ENCODE data around the gene FOSL2. TPM values are rescaled to one million over a fixed set of nuclear protein-coding genes. Genes with fewer than 3 reads are reported as not detected.
A peak's percentile ranks its signal among the peaks of the same experiment; 100 is the strongest.

Gene FOSL2
- total RNA-seq, 1 experiment from 2014 or later, result 34.2 TPM

- H4K20me1 ChIP-seq (ENCODE audit: low read length), result no peaks in the 10 kb centered on the region
- no TSS peak for BruUV-seq (replicated peaks)
- H3K9me3 ChIP-seq (ENCODE audit: low read length), result no peaks in the 10 kb centered on the region
- ChIA-PET CTCF (no interaction called here), POLR2A (ENCODE audit: unreplicated experiment) (no interaction called here)
- no peak overlapping the region for H3K4me2 ChIP-seq (ENCODE audit: low read length)
- TF ChIP-seq EZH2phosphoT487 (IDR thresholded peaks at IDR 0.05; ENCODE audit: borderline replicate concordance, low read length) (no peak), CTCF (conservative IDR thresholded peaks at IDR 0.05; ENCODE audit: low read depth, low read length) (no peak), EZH2 (IDR thresholded peaks at IDR 0.05; ENCODE audit: low read length, unreplicated experiment) (no peak)
- H2AFZ ChIP-seq (ENCODE audit: low read length), result no peak overlapping the region
- ATAC-seq, result no peak
- H3F3A ChIP-seq (ENCODE audit: low read length, unreplicated experiment), result no peaks in the 10 kb centered on the region
- intact Hi-C loops (cut with micrococcal nuclease), result no loop called here
- H3K4me1 ChIP-seq (ENCODE audit: insufficient read depth, low read length), result peaks cover 27% of the 10 kb centered on the region
- no peaks in the 10 kb centered on the region for H3K79me2 ChIP-seq (ENCODE audit: low read length)
- no peaks in the 10 kb centered on the region for H3K27me3 ChIP-seq (ENCODE audit: low read length)
- no peak overlapping the region for H3K9ac ChIP-seq (ENCODE audit: low read length)
- H3K4me3 ChIP-seq (ENCODE audit: low read length), result no peak overlapping the region
- peak overlapping the region; percentile 25; the same call in 1 of the 2 replicates for H3K27ac ChIP-seq (ENCODE audit: low read length)
- no peaks in the 10 kb centered on the region for H3K36me3 ChIP-seq (ENCODE audit: low read depth, low read length)
- H3K9me2 ChIP-seq (replicated peaks; ENCODE audit: low read length), result no peaks in the 10 kb centered on the region
- DNase-seq, result no peak
Measured at GRCh38 chr2:28355521-28356094, 37.0 kb upstream of the FOSL2 start.

- ChIA-PET POLR2A (ENCODE audit: unreplicated experiment) (no interaction called here), CTCF (no interaction called here)
Measured at GRCh38 chr2:28356095-28356911, 36.4 kb upstream of the FOSL2 start.

More at GRCh38 chr2:28356095-28356911, 36.4 kb upstream of the FOSL2 start:
- no peaks in the 10 kb centered on the region for H3K36me3 ChIP-seq (ENCODE audit: low read depth, low read length)
- H2AFZ ChIP-seq (ENCODE audit: low read length), result no peak overlapping the region
- no peak overlapping the region for H3K4me3 ChIP-seq (ENCODE audit: low read length)
- ATAC-seq, result peak; percentile 48
- TF ChIP-seq EZH2phosphoT487 (IDR thresholded peaks at IDR 0.05; ENCODE audit: borderline replicate concordance, low read length) (no peak), CTCF (conservative IDR thresholded peaks at IDR 0.05; ENCODE audit: low read depth, low read length) (no peak), EZH2 (IDR thresholded peaks at IDR 0.05; ENCODE audit: low read length, unreplicated experiment) (no peak)
- no peaks in the 10 kb centered on the region for H3K79me2 ChIP-seq (ENCODE audit: low read length)
- H3K9me2 ChIP-seq (replicated peaks; ENCODE audit: low read length), result no peaks in the 10 kb centered on the region
- H4K20me1 ChIP-seq (ENCODE audit: low read length), result no peaks in the 10 kb centered on the region
- H3K27me3 ChIP-seq (ENCODE audit: low read length), result no peaks in the 10 kb centered on the region
- H3K9ac ChIP-seq (ENCODE audit: low read length), result no peak overlapping the region
- H3K4me1 ChIP-seq (ENCODE audit: insufficient read depth, low read length), result peaks cover 34% of the 10 kb centered on the region
- peak overlapping the region; percentile 25; the same call in 1 of the 2 replicates for H3K27ac ChIP-seq (ENCODE audit: low read length)
- H3K4me2 ChIP-seq (ENCODE audit: low read length), result no peak overlapping the region
- DNase-seq, result peak; percentile 42
- no TSS peak for BruUV-seq (replicated peaks)
- intact Hi-C loops (cut with micrococcal nuclease), result no loop called here
- no peaks in the 10 kb centered on the region for H3F3A ChIP-seq (ENCODE audit: low read length, unreplicated experiment)
- no peaks in the 10 kb centered on the region for H3K9me3 ChIP-seq (ENCODE audit: low read length)

All from PC-3 (cell line).